Glutamatergic neuron (in vitro differentiated cells): ENCODE results near the gene EHBP1L1. TPM values are rescaled to one million over a fixed set of nuclear protein-coding genes. Genes with fewer than 3 reads are reported as not detected.

Experiments
- DNase-seq: peaks from one replicate; pipeline ENCODE4 v3.0.0; 2022
- H3K27ac Mint-ChIP-seq: one replicate; pipeline ENCODE4 v1.8.0; 2020; ENCODE audit warnings: mild to moderate bottlenecking, mixed read lengths, inconsistent platforms; ENCODE audit not compliant: unreplicated experiment
- H3K27me3 Mint-ChIP-seq: one replicate; pipeline ENCODE4 v1.8.0; 2020; ENCODE audit warnings: mild to moderate bottlenecking, moderate library complexity, mixed read lengths, inconsistent platforms; ENCODE audit not compliant: unreplicated experiment
- H3K36me3 Mint-ChIP-seq: one replicate; pipeline ENCODE4 v1.8.0; 2020; ENCODE audit warnings: mild to moderate bottlenecking, mixed read lengths, inconsistent platforms; ENCODE audit not compliant: unreplicated experiment
- H3K4me1 Mint-ChIP-seq: one replicate; pipeline ENCODE4 v1.8.0; 2020; ENCODE audit warnings: mild to moderate bottlenecking, low read depth, mixed read lengths, inconsistent platforms; ENCODE audit not compliant: unreplicated experiment
- H3K4me3 Mint-ChIP-seq: one replicate; pipeline ENCODE4 v1.8.0; 2020; ENCODE audit warnings: mild to moderate bottlenecking, mixed read lengths, inconsistent platforms; ENCODE audit not compliant: unreplicated experiment
- H3K9me3 Mint-ChIP-seq: one replicate; pipeline ENCODE4 v1.8.0; 2020; ENCODE audit warnings: mild to moderate bottlenecking, moderate library complexity, mixed read lengths, inconsistent platforms; ENCODE audit not compliant: unreplicated experiment
- total RNA-seq: library from RNA; stranded (reverse); fragmentation: NEBNext Ultra II Directional; extraction: Animal tissue kit (Norgen Biotek cat#: 25700); gene quantifications from one replicate; pipeline ENCODE4 v1.2.1, GENCODE V29; 2021; ENCODE audit not compliant: unreplicated experiment
- TF ChIP-seq, protein P1 (sequence below): fragments of 200-600 bp; sonication (generic); IDR thresholded peaks from one replicate; pipeline ENCODE4 v1.5.0; 2021; ENCODE audit not compliant: partially characterized antibody, unreplicated experiment

Gene EHBP1L1
- total RNA-seq, 1 donor from 2014 or later, result 14.2 TPM

DNA sequence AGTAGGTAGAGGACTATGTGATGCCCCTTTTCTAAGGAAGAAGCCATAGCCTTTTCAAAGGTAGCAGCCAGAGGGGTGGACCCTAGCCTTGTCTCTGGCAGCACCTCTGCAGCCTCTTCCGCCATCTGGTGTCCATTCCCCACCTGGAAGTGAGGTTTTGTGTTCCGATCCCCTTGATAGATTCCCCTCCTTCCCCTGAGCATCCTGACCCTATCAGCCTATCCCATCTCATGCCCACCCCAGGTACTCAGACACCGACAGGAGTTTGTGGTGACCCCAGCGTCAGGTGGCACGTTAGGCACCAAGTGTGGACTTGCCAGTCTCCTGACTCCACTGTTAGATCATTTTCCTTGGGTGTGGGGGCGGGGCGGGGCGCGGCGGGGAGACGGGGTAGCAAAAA, 3.9 kb upstream of the EHBP1L1 start:
- Mint-ChIP-seq H3K27me3 (peaks cover 15% of the 10 kb centered on the region), H3K27ac (peak overlapping the region; percentile 98), H3K9me3 (peaks cover 24% of the 10 kb centered on the region), H3K36me3 (no peaks in the 10 kb centered on the region), H3K4me3 (peak overlapping the region; percentile 94), H3K4me1 (peaks cover 14% of the 10 kb centered on the region)
- TF ChIP-seq, protein P1, sequence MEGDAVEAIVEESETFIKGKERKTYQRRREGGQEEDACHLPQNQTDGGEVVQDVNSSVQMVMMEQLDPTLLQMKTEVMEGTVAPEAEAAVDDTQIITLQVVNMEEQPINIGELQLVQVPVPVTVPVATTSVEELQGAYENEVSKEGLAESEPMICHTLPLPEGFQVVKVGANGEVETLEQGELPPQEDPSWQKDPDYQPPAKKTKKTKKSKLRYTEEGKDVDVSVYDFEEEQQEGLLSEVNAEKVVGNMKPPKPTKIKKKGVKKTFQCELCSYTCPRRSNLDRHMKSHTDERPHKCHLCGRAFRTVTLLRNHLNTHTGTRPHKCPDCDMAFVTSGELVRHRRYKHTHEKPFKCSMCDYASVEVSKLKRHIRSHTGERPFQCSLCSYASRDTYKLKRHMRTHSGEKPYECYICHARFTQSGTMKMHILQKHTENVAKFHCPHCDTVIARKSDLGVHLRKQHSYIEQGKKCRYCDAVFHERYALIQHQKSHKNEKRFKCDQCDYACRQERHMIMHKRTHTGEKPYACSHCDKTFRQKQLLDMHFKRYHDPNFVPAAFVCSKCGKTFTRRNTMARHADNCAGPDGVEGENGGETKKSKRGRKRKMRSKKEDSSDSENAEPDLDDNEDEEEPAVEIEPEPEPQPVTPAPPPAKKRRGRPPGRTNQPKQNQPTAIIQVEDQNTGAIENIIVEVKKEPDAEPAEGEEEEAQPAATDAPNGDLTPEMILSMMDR, result no peak
- DNase-seq, result no peak

DNA sequence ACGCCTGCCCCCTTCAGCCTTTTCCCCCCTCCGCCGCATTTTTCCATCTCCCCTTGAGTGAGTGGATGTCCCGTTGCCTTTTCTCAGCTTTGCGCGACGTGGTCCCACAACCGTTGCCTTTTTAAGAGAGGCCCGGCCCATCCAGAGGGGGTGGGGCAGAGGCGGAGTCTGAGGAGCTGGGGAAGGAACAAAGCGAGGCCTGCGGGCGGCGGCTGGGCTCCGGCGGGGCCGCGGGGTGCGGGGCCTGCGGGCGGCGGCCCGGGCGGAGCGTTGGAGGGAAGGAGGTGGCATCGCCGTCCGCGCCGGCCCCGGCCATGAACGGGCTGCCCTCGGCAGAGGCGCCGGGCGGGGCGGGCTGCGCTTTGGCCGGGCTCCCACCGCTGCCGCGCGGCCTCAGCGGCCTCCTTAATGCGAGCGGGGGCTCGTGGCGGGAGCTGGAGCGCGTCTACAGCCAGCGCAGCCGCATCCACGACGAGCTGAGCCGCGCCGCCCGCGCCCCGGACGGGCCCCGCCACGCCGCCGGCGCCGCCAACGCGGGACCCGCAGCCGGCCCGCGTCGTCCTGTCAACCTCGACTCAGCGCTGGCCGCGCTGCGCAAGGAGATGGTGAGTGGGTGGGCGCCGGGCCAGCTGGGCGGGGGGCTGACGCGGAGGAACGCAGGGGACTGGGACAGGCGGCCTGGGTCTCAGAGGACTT, 3.3 kb upstream of the EHBP1L1 start, which contains the start of gene FAM89B:
Gene FAM89B (plus strand): TSS at position 183 of the 696 bp plus-strand sequence. CDS start 132 bp downstream, at position 315.
- peak within 1 kb of the TSS; percentile 98 for H3K27ac Mint-ChIP-seq
- peaks cover 24% of the 10 kb centered on the region for H3K9me3 Mint-ChIP-seq
- DNase-seq, result peak; percentile 91
- H3K36me3 Mint-ChIP-seq, result no peaks in the 10 kb centered on the region
- H3K27me3 Mint-ChIP-seq, result peaks cover 15% of the 10 kb centered on the region
- H3K4me1 Mint-ChIP-seq, result peaks cover 14% of the 10 kb centered on the region
- H3K4me3 Mint-ChIP-seq, result peak within 1 kb of the TSS; percentile 94
- TF ChIP-seq, protein P1, result no peak

DNA sequence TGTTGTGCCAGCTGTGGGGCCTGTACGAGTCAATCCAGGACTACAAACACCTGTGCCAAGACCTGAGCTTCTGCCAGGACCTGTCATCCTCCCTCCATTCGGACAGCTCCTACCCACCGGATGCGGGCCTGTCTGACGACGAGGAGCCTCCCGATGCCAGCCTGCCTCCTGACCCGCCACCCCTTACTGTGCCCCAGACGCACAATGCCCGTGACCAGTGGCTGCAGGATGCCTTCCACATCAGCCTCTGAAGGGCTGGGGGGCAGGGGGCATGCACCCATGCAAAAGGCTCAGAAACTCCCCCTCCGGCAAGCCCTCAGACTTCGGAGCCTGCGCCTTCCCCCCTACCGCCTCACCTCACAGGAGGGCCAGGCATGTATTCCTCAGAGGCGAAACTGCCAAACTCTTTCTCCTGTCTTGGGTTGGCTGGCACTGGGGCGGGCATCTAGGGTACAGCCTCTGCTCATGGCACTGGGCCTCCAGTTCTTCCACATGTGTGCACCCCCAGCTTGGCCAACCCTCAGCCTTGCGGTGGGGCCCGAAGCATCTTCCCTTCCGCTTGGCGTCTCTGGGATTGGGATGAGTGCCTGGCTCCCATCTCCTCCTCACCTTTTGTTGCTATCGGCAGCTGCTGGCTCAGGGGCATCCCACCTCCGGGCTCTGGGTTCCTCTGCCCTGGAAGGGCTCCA, 2.3 kb upstream of the EHBP1L1 start:
- Mint-ChIP-seq H3K27ac (peak overlapping the region; percentile 66), H3K36me3 (no peaks in the 10 kb centered on the region), H3K4me1 (peaks cover 23% of the 10 kb centered on the region), H3K27me3 (peaks cover 22% of the 10 kb centered on the region), H3K9me3 (peaks cover 30% of the 10 kb centered on the region), H3K4me3 (peak overlapping the region; percentile 94)
- no peak for DNase-seq
- TF ChIP-seq, protein P1, result no peak

DNA sequence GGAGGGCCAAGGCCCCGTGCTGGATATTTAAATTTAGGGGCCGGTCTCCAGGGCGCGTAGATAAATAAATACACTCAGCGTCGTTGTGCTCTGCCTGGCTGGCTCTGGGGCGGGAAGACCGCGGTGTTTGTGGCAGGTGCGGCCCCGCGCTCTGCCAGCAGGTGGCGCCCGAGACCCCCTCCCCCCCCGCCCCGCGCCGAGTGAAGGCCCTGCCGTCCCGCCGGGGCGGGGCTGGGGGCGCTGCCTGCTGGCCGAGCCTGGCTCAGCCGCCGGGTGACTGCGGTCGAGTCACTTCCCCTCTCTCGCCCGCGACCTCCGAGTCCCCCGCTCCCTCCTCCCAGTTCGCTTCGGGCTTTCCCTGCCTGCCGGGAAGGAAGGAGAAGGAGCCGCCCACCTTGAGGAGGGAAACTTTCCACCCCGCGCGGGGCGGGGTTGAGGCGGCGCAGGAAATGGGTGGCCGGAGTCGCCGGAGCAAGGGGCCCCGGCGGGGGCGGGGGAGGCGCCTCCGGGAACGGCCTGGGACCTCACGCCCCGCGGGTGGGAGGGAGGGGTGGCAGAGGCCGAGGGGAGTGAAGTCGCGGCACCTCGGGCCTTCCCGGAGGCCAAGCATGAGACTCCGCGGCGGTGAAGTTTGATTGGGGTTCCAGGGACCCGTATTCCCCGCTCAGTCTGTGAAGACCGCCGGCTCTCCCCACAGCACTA, 1.6 kb upstream of the EHBP1L1 start:
- H3K9me3 Mint-ChIP-seq, result peaks cover 29% of the 10 kb centered on the region
- H3K36me3 Mint-ChIP-seq, result no peaks in the 10 kb centered on the region
- peaks cover 20% of the 10 kb centered on the region for H3K4me1 Mint-ChIP-seq
- peak; percentile 84 for DNase-seq
- H3K27me3 Mint-ChIP-seq, result peaks cover 22% of the 10 kb centered on the region
- H3K27ac Mint-ChIP-seq, result peak overlapping the region; percentile 66
- H3K4me3 Mint-ChIP-seq, result peak overlapping the region; percentile 94
- TF ChIP-seq, protein P1, result peak; percentile 99
